Nucleus accumbens (tissue), 56 donors: ENCODE data around the gene CENPS.
A peak's percentile ranks its signal among the peaks of the same experiment; 100 is the strongest.
"Not testable (repeated sequence)": the region's sequence is repeated elsewhere in the genome, so short reads cannot be mapped to it uniquely, and the experiment has no call there.

Source experiments
- DNase-seq, 56 donors: peaks; one replicate each; lab custom pipeline; 2025; lab: John Stamatoyannopoulos, UW

CENPS gene

GRCh38 chr1:10415967-10416366 is 14.3 kb upstream of the CENPS start:
- not testable (repeated sequence) for DNase-seq

- not testable (repeated sequence) for DNase-seq
Observed at GRCh38 chr1:10418741-10419140, 11.5 kb upstream of the CENPS start.

- no peak for DNase-seq
Observed at GRCh38 chr1:10419351-10419750, 10.9 kb upstream of the CENPS start.

GRCh38 chr1:10421637-10422036 is 8.6 kb upstream of the CENPS start:
- no peak for DNase-seq

GRCh38 chr1:10424034-10424433 is 6.2 kb upstream of the CENPS start:
- peak in 4 of 56 donors; percentile 3 to 34 (median 10) for DNase-seq

- no peak for DNase-seq
Observed at GRCh38 chr1:10424651-10425050, 5.6 kb upstream of the CENPS start.

GRCh38 chr1:10425826-10426534 is 4.3 kb upstream of the CENPS start:
- not testable (repeated sequence) for DNase-seq

- DNase-seq: not testable (repeated sequence)
Observed at GRCh38 chr1:10426535-10426848, 3.7 kb upstream of the CENPS start.

GRCh38 chr1:10428984-10429383 is 1.2 kb upstream of the CENPS start:
- DNase-seq: no peak

GRCh38 chr1:10429868-10430215 is 391 bp upstream of the CENPS start:
- DNase-seq: peak in 1 of 56 donors; percentile 52

- peak in 1 of 56 donors; percentile 28 for DNase-seq
Observed at GRCh38 chr1:10431070-10431730, 967 bp downstream of the CENPS start.

GRCh38 chr1:10432910-10433700 is 2.9 kb downstream of the CENPS start:
- no peak for DNase-seq

GRCh38 chr1:10433790-10434189 is 3.6 kb downstream of the CENPS start:
- DNase-seq: no peak

GRCh38 chr1:10434590-10434989 is 4.4 kb downstream of the CENPS start:
- peak in 1 of 56 donors; percentile 19 for DNase-seq

- no peak for DNase-seq
Observed at GRCh38 chr1:10437052-10437451, 6.8 kb downstream of the CENPS start.

- no peak for DNase-seq
Observed at GRCh38 chr1:10438677-10439163, 8.5 kb downstream of the CENPS start.

GRCh38 chr1:10440305-10440704 is 10.1 kb downstream of the CENPS start:
- no peak for DNase-seq

- DNase-seq: no peak
Observed at GRCh38 chr1:10440794-10441193, 10.6 kb downstream of the CENPS start.

GRCh38 chr1:10444248-10444647 is 14.0 kb downstream of the CENPS start:
- DNase-seq: no peak

- DNase-seq: no peak
Observed at GRCh38 chr1:10444795-10445397, 14.7 kb downstream of the CENPS start.

GRCh38 chr1:10446790-10447422 is 16.7 kb downstream of the CENPS start:
- DNase-seq: no peak
